Measurements from ENCODE around the gene RC3H1. TPM values are rescaled to one million over a fixed set of nuclear protein-coding genes. Genes with fewer than 3 reads are reported as not detected.

The RC3H1 gene
- total and polyA plus RNA-seq, 2 of the 13 experiments (the other 11 are each of a cell fraction or from before 2014, with no cell fraction given), result 11.2 to 19.6 TPM

GRCh38 chr1:173894189-173894588, 128.0 kb downstream of the RC3H1 start:
- no peak for FAIRE-seq
- TF ChIP-seq ZNF792 (CRISPR knock-in tag; IDR thresholded peaks at IDR 0.05), result no peak
- TF ChIP-seq TBP (CRISPR knock-in tag; IDR thresholded peaks at IDR 0.05), result no peak
- TF ChIP-seq ZBTB46 (CRISPR knock-in tag; IDR thresholded peaks at IDR 0.05; ENCODE audit: borderline replicate concordance), result no peak
- no peak for TF ChIP-seq FOSL1 (CRISPR knock-in tag; IDR thresholded peaks at IDR 0.05; ENCODE audit: borderline replicate concordance)
- TF ChIP-seq AGO1 (IDR thresholded peaks at IDR 0.05; ENCODE audit: low read depth, low read length, poor library complexity, severe bottlenecking), result no peak
- TF ChIP-seq ZNF503 (CRISPR knock-in tag; IDR thresholded peaks at IDR 0.05), result no peak
- TF ChIP-seq ZMAT5 (CRISPR knock-in tag; IDR thresholded peaks at IDR 0.05; ENCODE audit: borderline replicate concordance, low read depth), result no peak
- TF ChIP-seq ZSCAN31 (CRISPR knock-in tag; IDR thresholded peaks at IDR 0.05; ENCODE audit: low read depth), result no peak
- no peak for TF ChIP-seq MED1 (CRISPR knock-in tag; IDR thresholded peaks at IDR 0.05)
- TF ChIP-seq POGZ (CRISPR knock-in tag; IDR thresholded peaks at IDR 0.05), result no peak
- no peak for TF ChIP-seq ZNF121 (CRISPR knock-in tag; IDR thresholded peaks at IDR 0.05)
- H2AFZ ChIP-seq (ENCODE audit: low read length), result no peak overlapping the region
- no peak overlapping the region for H3K9ac ChIP-seq (ENCODE audit: insufficient read depth, low read depth, low read length)
- intact Hi-C loops (cut with micrococcal nuclease; ENCODE audit: unreplicated experiment), result no loop called here
- no peaks in the 10 kb centered on the region for H4K20me1 ChIP-seq (ENCODE audit: insufficient read depth, low read length)
- ATAC-seq, result no peak
- no peak overlapping the region for H3K27ac ChIP-seq (ENCODE audit: extremely low read length, insufficient read depth, low read length)
- ChIA-PET POLR2A (no interaction called here), CTCF (ENCODE audit: low intra/inter-chr PET ratio, low total read pairs) (no interaction called here)
- no TSS peak for BruUV-seq (replicated peaks)
- DNase-seq (ENCODE audit: low spot score), result no peak
- H3K9me3 ChIP-seq (ENCODE audit: low read length), result no peaks in the 10 kb centered on the region
- no peaks in the 10 kb centered on the region for H3K4me1 ChIP-seq (ENCODE audit: insufficient read depth, low read length)
- H3K27me3 ChIP-seq (ENCODE audit: control insufficient read depth in 1 of 2, insufficient read depth in 2 of 2, low read length in 2 of 2), result no peaks in the 10 kb centered on the region
- in situ Hi-C loops (cut with HindIII; ENCODE audit: extremely low pct_ligation_motif_present, low pct_unique_long_range_greater_than_20kb), result no loop called here
- WGBS (ENCODE audit: low lambda C conversion rate), result 88% methylated on average over 3 of the region's 3 CpGs
- H3K4me3 ChIP-seq (replicated peaks in 1 of 3; ENCODE audit: insufficient read depth in 1 of 3, low read depth in 2 of 3, low read length in 3 of 3), result no peak overlapping the region
- no peaks in the 10 kb centered on the region for H3K36me3 ChIP-seq (replicated peaks in 1 of 2; ENCODE audit: control insufficient read depth in 1 of 2, insufficient read depth in 2 of 2, low read length in 2 of 2)
- H3K4me2 ChIP-seq (ENCODE audit: low read depth, low read length), result no peak overlapping the region
- no peaks in the 10 kb centered on the region for H3K79me2 ChIP-seq (ENCODE audit: insufficient read depth, low read length)

All from HepG2 (cell line).